Adipose tissue (tissue), 3 donors: ENCODE data around the gene CASKIN1. TPM values are rescaled to one million over a fixed set of nuclear protein-coding genes. Genes with fewer than 3 reads are reported as not detected.

ENCODE experiments used
- H3K27ac ChIP-seq: one replicate; pipeline ENCODE4 v1.5.1; 2013; ENCODE audit warnings: low read depth, low read length
- WGBS, 3 donors: extraction: QIAGEN DNeasy Blood & Tissue Kit; methylation state at CpG; one replicate each; pipeline ENCODE4 v1.1.7; 2013; 5-methylcytosine and 5-hydroxymethylcytosine counted together
- polyA plus RNA-seq, 3 donors: library from polyadenylated mRNA; stranded (reverse); fragments of 200-250 nt; gene quantifications; one replicate each; pipeline ENCODE4 v1.2.3, GENCODE V29; 2013
- donor health status: healthy with polysubstance abuse.
- donor health status: Bipolar disorder and iron deficiency.
- donor health status: healthy.

CASKIN1 gene
- polyA plus RNA-seq, 3 donors = 0.22 to 0.35 (median 0.30) TPM

GRCh38 chr16:2184346-2184745, 12.1 kb downstream of the CASKIN1 start:
- H3K27ac ChIP-seq = no peak overlapping the region
- WGBS, 3 donors = 83 to 90% (median 87%) methylated on average over 17 to 19 of the region's 19 CpGs

GRCh38 chr16:2183671-2184070, 12.7 kb downstream of the CASKIN1 start:
- no peak overlapping the region for H3K27ac ChIP-seq
- WGBS, 3 donors = 91 to 93% (median 91%) methylated on average over 23 to 30 of the region's 30 CpGs

GRCh38 chr16:2181952-2182351, 14.5 kb downstream of the CASKIN1 start:
- 90 to 92% (median 91%) methylated on average over 20 of the region's 20 CpGs for WGBS, 3 donors
- H3K27ac ChIP-seq = no peak overlapping the region

- no peak overlapping the region for H3K27ac ChIP-seq
- WGBS, 3 donors = 83 to 91% (median 85%) methylated on average over 39 to 46 of the region's 46 CpGs
Observed at GRCh38 chr16:2180962-2181923, 15.2 kb downstream of the CASKIN1 start.

GRCh38 chr16:2180461-2180860, 15.9 kb downstream of the CASKIN1 start:
- 94 to 95% (median 95%) methylated on average over 34 to 43 of the region's 43 CpGs for WGBS, 3 donors
- H3K27ac ChIP-seq = no peak overlapping the region

- 96 to 97% (median 97%) methylated on average over 23 to 31 of the region's 31 CpGs for WGBS, 3 donors
- H3K27ac ChIP-seq = no peak overlapping the region
Observed at GRCh38 chr16:2179576-2179975, 16.8 kb downstream of the CASKIN1 start.

GRCh38 chr16:2179107-2179501, 17.3 kb downstream of the CASKIN1 start:
- H3K27ac ChIP-seq = no peak overlapping the region
- WGBS, 3 donors = 26 to 61% (median 44%) methylated on average over 38 of the region's 50 CpGs

GRCh38 chr16:2178321-2179106, 17.9 kb downstream of the CASKIN1 start:
- H3K27ac ChIP-seq = no peak overlapping the region
- 33 to 41% (median 37%) methylated on average over 46 to 105 of the region's 106 CpGs for WGBS, 3 donors

- WGBS, 3 donors = 93 to 94% (median 94%) methylated on average over 20 of the region's 20 CpGs
- no peak overlapping the region for H3K27ac ChIP-seq
Observed at GRCh38 chr16:2177561-2177960, 18.8 kb downstream of the CASKIN1 start.

GRCh38 chr16:2177101-2177500, 19.3 kb downstream of the CASKIN1 start:
- 90 to 92% (median 91%) methylated on average over 18 of the region's 18 CpGs for WGBS, 3 donors
- no peak overlapping the region for H3K27ac ChIP-seq

- no peak overlapping the region for H3K27ac ChIP-seq
- WGBS, 3 donors = 93 to 96% (median 94%) methylated on average over 23 of the region's 23 CpGs
Observed at GRCh38 chr16:2176047-2176446, 20.4 kb downstream of the CASKIN1 start.

- 91 to 95% (median 95%) methylated on average over 10 of the region's 10 CpGs for WGBS, 3 donors
- H3K27ac ChIP-seq = no peak overlapping the region
Observed at GRCh38 chr16:2175454-2175853, 21.0 kb downstream of the CASKIN1 start.

GRCh38 chr16:2174396-2175131, 21.8 kb downstream of the CASKIN1 start:
- 87 to 95% (median 92%) methylated on average over 21 of the region's 21 CpGs for WGBS, 3 donors
- H3K27ac ChIP-seq = no peak overlapping the region

GRCh38 chr16:2173916-2174315, 22.5 kb downstream of the CASKIN1 start:
- WGBS, 3 donors = 91 to 97% (median 95%) methylated on average over 4 of the region's 4 CpGs
- no peak overlapping the region for H3K27ac ChIP-seq

- 91 to 95% (median 92%) methylated on average over 10 to 14 of the region's 14 CpGs for WGBS, 3 donors
- H3K27ac ChIP-seq = no peak overlapping the region
Observed at GRCh38 chr16:2173366-2173765, 23.0 kb downstream of the CASKIN1 start.

- no peak overlapping the region for H3K27ac ChIP-seq
- 90 to 92% (median 91%) methylated on average over 29 of the region's 29 CpGs for WGBS, 3 donors
Observed at GRCh38 chr16:2172688-2173335, 23.6 kb downstream of the CASKIN1 start.

- no peak overlapping the region for H3K27ac ChIP-seq
- 92 to 96% (median 96%) methylated on average over 28 of the region's 28 CpGs for WGBS, 3 donors
Observed at GRCh38 chr16:2171601-2172178, 24.7 kb downstream of the CASKIN1 start.
